Stimulated activated naive CD4-positive, alpha-beta T cell treated with Interleukin-2 at 50 U/mL for 16 hours (primary cell): ENCODE measurements around the gene FNDC3B.

ENCODE experiments used
- DNase-seq: peaks from one replicate; lab custom pipeline; 2025; lab: John Stamatoyannopoulos, UW

Gene FNDC3B

GRCh38 chr3:172150913-172151650 lies 111.7 kb downstream of the FNDC3B start:
- no peak for DNase-seq

GRCh38 chr3:172151651-172152649 lies 112.6 kb downstream of the FNDC3B start:
- no peak for DNase-seq

GRCh38 chr3:172152874-172153273 lies 113.5 kb downstream of the FNDC3B start:
- DNase-seq = no peak

GRCh38 chr3:172153335-172153861 lies 114.0 kb downstream of the FNDC3B start:
- peak; percentile 34 for DNase-seq

- DNase-seq = no peak
These were observed 115.6 kb downstream of the FNDC3B start for GRCh38 chr3:172154768-172155664.

GRCh38 chr3:172155897-172156585 lies 116.7 kb downstream of the FNDC3B start:
- DNase-seq = no peak

- DNase-seq = no peak
These were observed 117.2 kb downstream of the FNDC3B start for GRCh38 chr3:172156586-172156955.

GRCh38 chr3:172157564-172158258 lies 118.3 kb downstream of the FNDC3B start:
- no peak for DNase-seq

GRCh38 chr3:172158741-172159140 lies 119.4 kb downstream of the FNDC3B start:
- no peak for DNase-seq

GRCh38 chr3:172159376-172159775 lies 120.0 kb downstream of the FNDC3B start:
- DNase-seq = no peak

- no peak for DNase-seq
These were observed 120.7 kb downstream of the FNDC3B start for GRCh38 chr3:172159962-172160538.

GRCh38 chr3:172161133-172161789 lies 121.9 kb downstream of the FNDC3B start:
- DNase-seq = no peak

- DNase-seq = no peak
These were observed 122.6 kb downstream of the FNDC3B start for GRCh38 chr3:172161959-172162358.

GRCh38 chr3:172163320-172163719 lies 123.9 kb downstream of the FNDC3B start:
- DNase-seq = no peak

- DNase-seq = no peak
These were observed 125.4 kb downstream of the FNDC3B start for GRCh38 chr3:172164620-172165362.

- no peak for DNase-seq
These were observed 126.9 kb downstream of the FNDC3B start for GRCh38 chr3:172166261-172166660.

- DNase-seq = no peak
These were observed 127.5 kb downstream of the FNDC3B start for GRCh38 chr3:172166890-172167289.

GRCh38 chr3:172167892-172168648 lies 128.7 kb downstream of the FNDC3B start:
- DNase-seq = no peak
